PC-9 (cell line): ENCODE measurements around the gene SPOCK2. TPM values are rescaled to one million over a fixed set of nuclear protein-coding genes. Genes with fewer than 3 reads are reported as not detected.

Experiments used
- BruUV-seq: library from RNA; stranded (reverse); fragments of 400-500 nt; replicated peaks from 2 replicates; lab custom pipeline; 2021; lab: Mats Ljungman, UMichigan
- CTCF ChIA-PET: fragments of 300-600 bp; sonication (Branson Sonifier 250); formaldehyde crosslinking; loops from one replicate; lab custom pipeline; 2022; ENCODE audit warnings: antibody characterized with exemption; lab: Charles Lee
- POLR2A ChIA-PET: fragments of 300-600 bp; sonication (Branson Sonifier 250); formaldehyde crosslinking; loops from one replicate; lab custom pipeline; 2022; ENCODE audit warnings: antibody characterized with exemption; ENCODE audit not compliant: unreplicated experiment; lab: Charles Lee
- DNase-seq, 2 experiments: peaks; one replicate each; pipeline versions ENCODE4 v3.0.0 to v3.0.0-alpha.2; 2015 to 2022; ENCODE audit warnings: mixed read lengths in 1 of 2
- H2AFZ ChIP-seq: fragments of 200-600 bp; sonication (generic); 2 replicates; pipeline ENCODE4 v1.8.1; 2017; ENCODE audit warnings: antibody characterized with exemption
- H3F3A ChIP-seq: fragments of 200-600 bp; sonication (generic); 2 replicates; pipeline ENCODE4 v1.8.1; 2017; ENCODE audit warnings: antibody characterized with exemption, mild to moderate bottlenecking, low read depth; ENCODE audit not compliant: insufficient read depth
- H3K27ac ChIP-seq: fragments of 200-600 bp; sonication (generic); 2 replicates; pipeline ENCODE4 v1.6.1; 2016; ENCODE audit warnings: mixed run types
- H3K27me3 ChIP-seq: fragments of 200-600 bp; sonication (generic); 2 replicates; pipeline ENCODE4 v1.6.1; 2016; ENCODE audit warnings: low read depth, mixed run types; ENCODE audit not compliant: insufficient read depth
- H3K36me3 ChIP-seq: fragments of 200-600 bp; sonication (generic); 2 replicates; pipeline ENCODE4 v1.6.1; 2016; ENCODE audit warnings: low read depth, mixed run types
- H3K4me1 ChIP-seq: fragments of 200-600 bp; sonication (generic); replicated peaks from 2 replicates; pipeline ENCODE4 v1.6.1; 2016; ENCODE audit warnings: mixed run types; ENCODE audit not compliant: insufficient read depth
- H3K4me2 ChIP-seq: fragments of 200-600 bp; sonication (generic); 2 replicates; pipeline ENCODE4 v1.6.1; 2017; ENCODE audit warnings: mixed run types
- H3K4me3 ChIP-seq: fragments of 200-600 bp; sonication (generic); 2 replicates; pipeline ENCODE4 v1.6.1; 2016; ENCODE audit warnings: mixed run types
- H3K79me2 ChIP-seq: fragments of 200-600 bp; sonication (generic); 2 replicates; pipeline ENCODE4 v1.6.1; 2017; ENCODE audit warnings: low read depth, mixed run types
- H3K9me2 ChIP-seq: fragments of 200-600 bp; sonication (generic); 2 replicates; pipeline ENCODE4 v1.8.1; 2017; ENCODE audit warnings: mild to moderate bottlenecking; ENCODE audit not compliant: insufficient read depth
- H3K9me3 ChIP-seq: fragments of 200-600 bp; sonication (generic); 2 replicates; pipeline ENCODE4 v1.8.1; 2016; ENCODE audit warnings: low read depth; ENCODE audit not compliant: insufficient read depth
- H4K20me1 ChIP-seq: fragments of 200-600 bp; sonication (generic); 2 replicates; pipeline ENCODE4 v1.8.1; 2017; ENCODE audit not compliant: insufficient read depth
- CTCF ChIP-seq: fragments of 200-600 bp; sonication (generic); conservative IDR thresholded peaks from 2 replicates; pipeline ENCODE4 v1.6.1; 2017; ENCODE audit warnings: mixed run types, antibody characterized with exemption, mild to moderate bottlenecking, moderate library complexity
- EZH2 ChIP-seq: fragments of 200-600 bp; sonication (generic); IDR thresholded peaks from 2 replicates; pipeline ENCODE4 v1.8.0; 2017; ENCODE audit warnings: antibody characterized with exemption, low read depth
- intact Hi-C: fragments of 100-400 bp; cut with micrococcal nuclease; formaldehyde crosslinking; loops from one replicate; pipeline ENCODE4 v1.10.0; 2022; ENCODE audit not compliant: unreplicated experiment
- total RNA-seq: library from RNA; stranded (reverse); gene quantifications from 2 replicates; pipeline ENCODE4 v1.2.3, GENCODE V29; 2021

SPOCK2 gene
- total RNA-seq, 1 experiment from 2014 or later: 5.3 TPM

DNA sequence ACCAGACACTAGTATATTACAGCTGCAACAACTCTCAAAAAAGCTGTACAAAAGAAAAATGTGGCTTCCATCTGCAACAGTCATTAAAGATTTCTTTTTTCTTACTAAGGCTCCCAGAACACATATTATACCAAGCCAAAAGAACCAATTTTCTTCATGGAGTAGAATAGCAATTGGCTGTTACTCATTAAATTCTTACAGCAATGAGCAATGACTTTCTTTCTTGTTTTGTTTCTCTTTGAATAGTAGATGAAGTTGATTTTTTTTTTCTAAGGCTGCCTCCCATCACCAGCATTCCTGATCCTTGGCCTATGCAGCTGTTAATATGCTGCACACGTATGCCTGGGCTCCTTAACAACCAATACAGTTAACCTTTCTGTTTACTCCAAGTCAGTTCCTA, 36.6 kb upstream of the SPOCK2 start:
- Histone ChIP-seq H3K4me1 (no peaks in the 10 kb centered on the region), H3K9me3 (no peaks in the 10 kb centered on the region), H3F3A (peaks cover 4% of the 10 kb centered on the region; the same call in 1 of the 2 replicates), H2AFZ (no peak overlapping the region), H3K27me3 (no peaks in the 10 kb centered on the region), H3K27ac (no peak overlapping the region), H4K20me1 (no peaks in the 10 kb centered on the region), H3K79me2 (no peaks in the 10 kb centered on the region), H3K4me3 (no peak overlapping the region), H3K9me2 (no peaks in the 10 kb centered on the region), H3K4me2 (no peak overlapping the region), H3K36me3 (peaks cover 12% of the 10 kb centered on the region; the same call in 1 of the 2 replicates)
- intact Hi-C loops: no loop called here
- no peak for DNase-seq
- BruUV-seq: no TSS peak
- CTCF ChIA-PET: interaction anchor here (0.9 kb wide), 1 partner anchor 229 kb away, joined by 3 read pairs; no protein-coding TSS in a partner anchor
- no peak for TF ChIP-seq EZH2
- TF ChIP-seq CTCF: no peak
- POLR2A ChIA-PET: interaction anchor here (0.7 kb wide), 1 partner anchor 91 kb away, joined by 15 read pairs; no protein-coding TSS in a partner anchor

- Histone ChIP-seq H3K4me2 (no peak overlapping the region), H3K79me2 (no peaks in the 10 kb centered on the region), H3K4me3 (no peak overlapping the region), H3K9me3 (no peaks in the 10 kb centered on the region), H2AFZ (no peak overlapping the region), H3K36me3 (peaks cover 12% of the 10 kb centered on the region; the same call in 1 of the 2 replicates), H3F3A (peaks cover 4% of the 10 kb centered on the region; the same call in 1 of the 2 replicates), H3K4me1 (no peaks in the 10 kb centered on the region), H3K27ac (no peak overlapping the region), H3K9me2 (no peaks in the 10 kb centered on the region), H4K20me1 (no peaks in the 10 kb centered on the region), H3K27me3 (no peaks in the 10 kb centered on the region)
- intact Hi-C loops: no loop called here
- CTCF ChIA-PET: interaction anchor here (0.7 kb wide), 1 partner anchor 99 kb away, joined by 9 read pairs; no protein-coding TSS in a partner anchor
- no peak for DNase-seq
- BruUV-seq: no TSS peak
- TF ChIP-seq CTCF (no peak), EZH2 (no peak)
- POLR2A ChIA-PET: interaction anchor here (0.6 to 0.7 kb wide), 3 partner anchors 91 to 97 kb away, joined by 5 to 15 read pairs (median 8); no protein-coding TSS in a partner anchor
These were observed 36.0 kb upstream of the SPOCK2 start for GRCh38 chr10:72124381-72124780.

GRCh38 chr10:72123616-72124015, 35.3 kb upstream of the SPOCK2 start:
- CTCF ChIA-PET: no interaction called here
- DNase-seq: no peak
- intact Hi-C loops: no loop called here

More at GRCh38 chr10:72123616-72124015, 35.3 kb upstream of the SPOCK2 start:
- Histone ChIP-seq H3K9me3 (no peaks in the 10 kb centered on the region), H3K9me2 (no peaks in the 10 kb centered on the region), H3K27ac (no peak overlapping the region), H3K79me2 (no peaks in the 10 kb centered on the region), H3F3A (peaks cover 4% of the 10 kb centered on the region; the same call in 1 of the 2 replicates), H3K4me2 (no peak overlapping the region), H3K27me3 (no peaks in the 10 kb centered on the region), H3K4me1 (no peaks in the 10 kb centered on the region), H4K20me1 (no peaks in the 10 kb centered on the region), H3K36me3 (peaks cover 12% of the 10 kb centered on the region; the same call in 1 of the 2 replicates), H2AFZ (no peak overlapping the region), H3K4me3 (no peak overlapping the region)
- no peak for TF ChIP-seq CTCF
- TF ChIP-seq EZH2: no peak
- no TSS peak for BruUV-seq
- POLR2A ChIA-PET: interaction anchor here (0.6 kb wide), 1 partner anchor 90 kb away, joined by 5 read pairs; no protein-coding TSS in a partner anchor
